Smooth muscle cell (in vitro differentiated cells): ENCODE measurements around the gene TOM1. TPM values are rescaled to one million over a fixed set of nuclear protein-coding genes. Genes with fewer than 3 reads are reported as not detected.

Experiments used
- DNase-seq: peaks from one replicate; lab custom pipeline; 2025; ENCODE audit not compliant: unreplicated experiment; lab: John Stamatoyannopoulos, UW
- H2AFZ ChIP-seq: fragments of 200-600 bp; sonication (generic); 2 replicates; pipeline ENCODE4 v1.6.0; 2016; ENCODE audit warnings: antibody characterized with exemption, low read depth, mild to moderate bottlenecking
- H3F3A ChIP-seq: fragments of 200-600 bp; sonication (generic); 2 replicates; pipeline ENCODE4 v1.6.0; 2017; ENCODE audit warnings: antibody characterized with exemption, low read depth
- H3K27ac ChIP-seq: fragments of 200-600 bp; sonication (generic); 2 replicates; pipeline ENCODE4 v1.5.1; 2016; ENCODE audit warnings: low read depth, mild to moderate bottlenecking
- H3K27me3 ChIP-seq: fragments of 200-600 bp; sonication (generic); 2 replicates; pipeline ENCODE4 v1.6.1; 2016; ENCODE audit warnings: low read depth, mild to moderate bottlenecking
- H3K36me3 ChIP-seq: fragments of 200-600 bp; sonication (generic); 2 replicates; pipeline ENCODE4 v1.5.1; 2016; ENCODE audit warnings: low read depth
- H3K4me1 ChIP-seq: fragments of 200-600 bp; sonication (generic); 2 replicates; pipeline ENCODE4 v1.5.1; 2016; ENCODE audit warnings: low read depth
- H3K4me2 ChIP-seq: fragments of 200-600 bp; sonication (generic); 2 replicates; pipeline ENCODE4 v1.6.0; 2016; ENCODE audit warnings: mild to moderate bottlenecking
- H3K4me3 ChIP-seq: fragments of 200-600 bp; sonication (generic); 2 replicates; pipeline ENCODE4 v1.5.1; 2016; ENCODE audit warnings: mild to moderate bottlenecking
- H3K79me2 ChIP-seq: fragments of 200-600 bp; sonication (generic); 2 replicates; pipeline ENCODE4 v1.6.0; 2016; ENCODE audit warnings: low read depth, mild to moderate bottlenecking
- H3K9ac ChIP-seq: fragments of 200-600 bp; sonication (generic); 2 replicates; pipeline ENCODE4 v1.6.0; 2016; ENCODE audit warnings: low read depth
- H3K9me3 ChIP-seq: fragments of 200-600 bp; sonication (generic); replicated peaks from 2 replicates; pipeline ENCODE4 v1.5.1; 2016; ENCODE audit warnings: low read depth
- H4K20me1 ChIP-seq: fragments of 200-600 bp; sonication (generic); 2 replicates; pipeline ENCODE4 v1.6.0; 2016; ENCODE audit warnings: low read depth
- WGBS: methylation state at CpG from one replicate; pipeline ENCODE4 v1.1.7; 2016; ENCODE audit warnings: low lambda C conversion rate; 5-methylcytosine and 5-hydroxymethylcytosine counted together
- polyA plus RNA-seq: library from polyadenylated mRNA; unstranded; fragments of >200 nt; fragmentation: Nextera tagmentation; extraction: Ambion mirVana; gene quantifications from 2 replicates; pipeline ENCODE4 v1.2.1, GENCODE V29; 2016
- total RNA-seq: library from RNA; depleted of rRNA; stranded (reverse); fragments of >200 nt; gene quantifications from 2 replicates; pipeline ENCODE4 v1.2.3, GENCODE V29; 2014
- TF ChIP-seq, protein P1 (sequence below): fragments of 200-600 bp; sonication (generic); IDR thresholded peaks from 2 replicates; pipeline ENCODE4 v1.5.1; 2017; ENCODE audit warnings: borderline replicate concordance, mild to moderate bottlenecking, antibody characterized with exemption; ENCODE audit not compliant: insufficient read depth, poor library complexity, severe bottlenecking

TOM1 gene
- total and polyA plus RNA-seq, 2 experiments from 2014 or later: 86.1 to 127 TPM

DNA sequence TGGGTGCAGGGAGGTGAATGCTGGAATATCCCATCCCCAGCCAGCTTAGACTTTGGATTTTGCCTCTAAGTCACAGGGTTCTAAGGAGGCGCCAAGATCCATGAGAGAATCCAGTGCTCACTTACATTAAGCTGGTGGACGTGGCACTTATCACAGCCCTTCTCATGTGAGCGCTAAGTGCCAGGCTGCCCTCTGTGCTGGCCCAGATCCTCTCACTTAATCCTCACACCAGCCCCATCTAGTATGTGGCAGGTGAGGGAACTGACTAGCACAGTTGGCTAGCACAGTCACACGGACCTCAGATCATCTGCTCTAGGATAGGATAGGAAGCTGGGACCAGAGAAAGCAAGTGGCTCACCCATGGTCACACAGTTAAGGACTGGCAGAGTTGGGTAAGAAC lies 84.8 kb downstream of the TOM1 start:
- Histone ChIP-seq H3K4me1 (no peaks in the 10 kb centered on the region), H3F3A (no peaks in the 10 kb centered on the region), H3K36me3 (no peaks in the 10 kb centered on the region), H3K9me3 (no peaks in the 10 kb centered on the region), H3K4me2 (no peak overlapping the region), H3K79me2 (no peaks in the 10 kb centered on the region), H3K9ac (no peak overlapping the region), H3K27me3 (no peaks in the 10 kb centered on the region), H4K20me1 (no peaks in the 10 kb centered on the region), H2AFZ (no peak overlapping the region), H3K27ac (no peak overlapping the region), H3K4me3 (no peak overlapping the region)
- no peak for DNase-seq
- WGBS: 87% methylated on average over 4 of the region's 4 CpGs
- TF ChIP-seq, protein P1, sequence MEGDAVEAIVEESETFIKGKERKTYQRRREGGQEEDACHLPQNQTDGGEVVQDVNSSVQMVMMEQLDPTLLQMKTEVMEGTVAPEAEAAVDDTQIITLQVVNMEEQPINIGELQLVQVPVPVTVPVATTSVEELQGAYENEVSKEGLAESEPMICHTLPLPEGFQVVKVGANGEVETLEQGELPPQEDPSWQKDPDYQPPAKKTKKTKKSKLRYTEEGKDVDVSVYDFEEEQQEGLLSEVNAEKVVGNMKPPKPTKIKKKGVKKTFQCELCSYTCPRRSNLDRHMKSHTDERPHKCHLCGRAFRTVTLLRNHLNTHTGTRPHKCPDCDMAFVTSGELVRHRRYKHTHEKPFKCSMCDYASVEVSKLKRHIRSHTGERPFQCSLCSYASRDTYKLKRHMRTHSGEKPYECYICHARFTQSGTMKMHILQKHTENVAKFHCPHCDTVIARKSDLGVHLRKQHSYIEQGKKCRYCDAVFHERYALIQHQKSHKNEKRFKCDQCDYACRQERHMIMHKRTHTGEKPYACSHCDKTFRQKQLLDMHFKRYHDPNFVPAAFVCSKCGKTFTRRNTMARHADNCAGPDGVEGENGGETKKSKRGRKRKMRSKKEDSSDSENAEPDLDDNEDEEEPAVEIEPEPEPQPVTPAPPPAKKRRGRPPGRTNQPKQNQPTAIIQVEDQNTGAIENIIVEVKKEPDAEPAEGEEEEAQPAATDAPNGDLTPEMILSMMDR: no peak

GRCh38 chr22:35384975-35385588 lies 85.4 kb downstream of the TOM1 start:
- no peaks in the 10 kb centered on the region for H3K4me1 ChIP-seq
- H3K27ac ChIP-seq: no peak overlapping the region
- H3K36me3 ChIP-seq: no peaks in the 10 kb centered on the region
- TF ChIP-seq, protein P1: no peak
- no peaks in the 10 kb centered on the region for H3F3A ChIP-seq
- H3K27me3 ChIP-seq: no peaks in the 10 kb centered on the region
- no peaks in the 10 kb centered on the region for H3K79me2 ChIP-seq
- no peak overlapping the region for H3K4me2 ChIP-seq
- no peak overlapping the region for H3K9ac ChIP-seq
- no peaks in the 10 kb centered on the region for H3K9me3 ChIP-seq
- H2AFZ ChIP-seq: no peak overlapping the region
- DNase-seq: no peak
- 85% methylated on average over 6 of the region's 6 CpGs for WGBS
- H4K20me1 ChIP-seq: no peaks in the 10 kb centered on the region
- H3K4me3 ChIP-seq: no peak overlapping the region

- H3K9me3 ChIP-seq: no peaks in the 10 kb centered on the region
- no peaks in the 10 kb centered on the region for H3K36me3 ChIP-seq
- H3K4me1 ChIP-seq: no peaks in the 10 kb centered on the region
- 94% methylated on average over 19 of the region's 19 CpGs for WGBS
- no peak overlapping the region for H3K27ac ChIP-seq
- no peaks in the 10 kb centered on the region for H3F3A ChIP-seq
- no peaks in the 10 kb centered on the region for H4K20me1 ChIP-seq
- no peak overlapping the region for H3K4me2 ChIP-seq
- TF ChIP-seq, protein P1: no peak
- H3K4me3 ChIP-seq: no peak overlapping the region
- H2AFZ ChIP-seq: no peak overlapping the region
- DNase-seq: no peak
- no peaks in the 10 kb centered on the region for H3K27me3 ChIP-seq
- no peak overlapping the region for H3K9ac ChIP-seq
- H3K79me2 ChIP-seq: no peaks in the 10 kb centered on the region
Observed at GRCh38 chr22:35386670-35387288, 87.1 kb downstream of the TOM1 start.

- Histone ChIP-seq H3F3A (no peaks in the 10 kb centered on the region), H3K79me2 (no peaks in the 10 kb centered on the region), H3K9me3 (no peaks in the 10 kb centered on the region), H3K4me2 (no peak overlapping the region), H3K27me3 (no peaks in the 10 kb centered on the region), H3K9ac (no peak overlapping the region), H3K36me3 (no peaks in the 10 kb centered on the region), H3K27ac (no peak overlapping the region), H2AFZ (no peak overlapping the region), H3K4me3 (no peak overlapping the region), H3K4me1 (no peaks in the 10 kb centered on the region), H4K20me1 (no peaks in the 10 kb centered on the region)
- no peak for DNase-seq
- TF ChIP-seq, protein P1: no peak
- 97% methylated on average over 5 of the region's 5 CpGs for WGBS
Observed at GRCh38 chr22:35390933-35391332, 91.2 kb downstream of the TOM1 start.
